ENCODE data around the gene HELLS. TPM values are rescaled to one million over a fixed set of nuclear protein-coding genes. Genes with fewer than 3 reads are reported as not detected.

HELLS gene
- total and polyA plus RNA-seq, 10 of the 15 experiments (the other 5 are each of a cell fraction or from before 2014, with no cell fraction given) = 33.9 to 159 (median 123) TPM

DNA sequence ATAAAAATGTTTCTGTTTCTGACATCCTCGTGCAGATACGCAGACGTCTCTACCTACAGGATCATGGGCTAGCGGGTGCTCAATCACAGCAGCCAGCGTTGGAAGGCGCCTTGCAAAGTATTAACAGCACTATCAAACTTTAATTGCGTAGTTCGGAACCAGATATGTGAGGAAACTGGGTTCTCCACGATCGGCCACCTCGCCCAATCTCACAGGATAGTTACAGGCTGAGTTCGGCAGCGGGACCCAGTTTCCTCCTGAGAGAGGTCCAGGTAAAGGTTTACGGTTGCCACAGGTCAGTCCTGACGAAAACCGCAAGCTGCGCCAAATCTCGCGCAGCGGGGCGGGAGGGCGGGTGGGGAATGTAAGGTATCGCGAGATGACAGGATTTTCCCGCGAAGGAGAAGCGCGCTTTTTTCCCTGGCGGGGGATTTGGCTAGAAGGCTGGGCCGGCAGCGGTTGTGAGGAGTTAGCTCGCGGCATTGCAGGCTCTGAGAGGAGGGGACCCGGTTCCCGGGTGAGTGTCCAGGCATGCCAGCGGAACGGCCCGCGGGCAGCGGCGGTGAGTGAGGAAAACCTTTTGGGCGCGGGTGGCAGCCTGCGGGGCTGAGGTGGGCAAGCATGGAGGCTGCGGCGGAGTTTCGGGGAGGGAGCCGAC is at the start of gene HELLS (continued):
- no peak for TF ChIP-seq MAX (IDR thresholded peaks at IDR 0.05; ENCODE audit: low read depth, low read length)
- no peak for TF ChIP-seq ASH2L (IDR thresholded peaks at IDR 0.05; ENCODE audit: borderline replicate concordance, low read depth)
- TF ChIP-seq CEBPB (IDR thresholded peaks at IDR 0.05; ENCODE audit: borderline replicate concordance in 1 of 2, low read depth in 2 of 2, low read length in 2 of 2) = no peak
- 0 out of 2 replicates have a peak, but pooled peaks have one; percentile 12 for TF ChIP-seq TCF3 (IDR thresholded peaks at IDR 0.05; ENCODE audit: borderline replicate concordance, insufficient read depth, low read depth, low read length)
- TF ChIP-seq RUNX3 (IDR thresholded peaks at IDR 0.05; ENCODE audit: low read length) = peak; percentile 83
- TF ChIP-seq JUND (IDR thresholded peaks at IDR 0.05; ENCODE audit: low read depth, low read length) = no peak
- TF ChIP-seq FOS (IDR thresholded peaks at IDR 0.05; ENCODE audit: borderline replicate concordance, extremely low read depth, insufficient read length) = no peak
- no peak; the same call in 1 of the 2 replicates for TF ChIP-seq ZBED1 (IDR thresholded peaks at IDR 0.05; ENCODE audit: borderline replicate concordance)
- no peak for TF ChIP-seq RAD21 (IDR thresholded peaks at IDR 0.05; ENCODE audit: insufficient read depth, low read depth, low read length)
- TF ChIP-seq MTA2 (IDR thresholded peaks at IDR 0.05; ENCODE audit: low read depth) = no peak
- TF ChIP-seq, protein P1, sequence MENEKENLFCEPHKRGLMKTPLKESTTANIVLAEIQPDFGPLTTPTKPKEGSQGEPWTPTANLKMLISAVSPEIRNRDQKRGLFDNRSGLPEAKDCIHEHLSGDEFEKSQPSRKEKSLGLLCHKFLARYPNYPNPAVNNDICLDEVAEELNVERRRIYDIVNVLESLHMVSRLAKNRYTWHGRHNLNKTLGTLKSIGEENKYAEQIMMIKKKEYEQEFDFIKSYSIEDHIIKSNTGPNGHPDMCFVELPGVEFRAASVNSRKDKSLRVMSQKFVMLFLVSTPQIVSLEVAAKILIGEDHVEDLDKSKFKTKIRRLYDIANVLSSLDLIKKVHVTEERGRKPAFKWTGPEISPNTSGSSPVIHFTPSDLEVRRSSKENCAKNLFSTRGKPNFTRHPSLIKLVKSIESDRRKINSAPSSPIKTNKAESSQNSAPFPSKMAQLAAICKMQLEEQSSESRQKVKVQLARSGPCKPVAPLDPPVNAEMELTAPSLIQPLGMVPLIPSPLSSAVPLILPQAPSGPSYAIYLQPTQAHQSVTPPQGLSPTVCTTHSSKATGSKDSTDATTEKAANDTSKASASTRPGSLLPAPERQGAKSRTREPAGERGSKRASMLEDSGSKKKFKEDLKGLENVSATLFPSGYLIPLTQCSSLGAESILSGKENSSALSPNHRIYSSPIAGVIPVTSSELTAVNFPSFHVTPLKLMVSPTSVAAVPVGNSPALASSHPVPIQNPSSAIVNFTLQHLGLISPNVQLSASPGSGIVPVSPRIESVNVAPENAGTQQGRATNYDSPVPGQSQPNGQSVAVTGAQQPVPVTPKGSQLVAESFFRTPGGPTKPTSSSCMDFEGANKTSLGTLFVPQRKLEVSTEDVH (IDR thresholded peaks at IDR 0.05; ENCODE audit: low read depth, partially characterized antibody) = peak; percentile 83
- TF ChIP-seq EGR1 (IDR thresholded peaks at IDR 0.05; ENCODE audit: borderline replicate concordance in 1 of 2, low read depth in 2 of 2, low read length in 2 of 2) = 0 out of 3 replicates have a peak, but pooled peaks of 1 of the 2 experiments have one; percentile 0
- TF ChIP-seq FOXM1 (IDR thresholded peaks at IDR 0.05; ENCODE audit: low read depth, low read length) = no peak
- no peak for TF ChIP-seq PRDM15 (CRISPR knock-in tag; IDR thresholded peaks at IDR 0.05)
- TF ChIP-seq ESRRA (IDR thresholded peaks at IDR 0.05; ENCODE audit: low read length) = no peak
- no peak for TF ChIP-seq SUZ12 (IDR thresholded peaks at IDR 0.05; ENCODE audit: unreplicated experiment)
- TF ChIP-seq TCF12 (IDR thresholded peaks at IDR 0.05; ENCODE audit: low read depth, low read length) = 0 out of 2 replicates have a peak, but pooled peaks have one; percentile 31
- TF ChIP-seq NKRF (conservative IDR thresholded peaks at IDR 0.05) = peak; percentile 92
- no peak for TF ChIP-seq DPF2 (IDR thresholded peaks at IDR 0.05)
- TF ChIP-seq, protein P2, sequence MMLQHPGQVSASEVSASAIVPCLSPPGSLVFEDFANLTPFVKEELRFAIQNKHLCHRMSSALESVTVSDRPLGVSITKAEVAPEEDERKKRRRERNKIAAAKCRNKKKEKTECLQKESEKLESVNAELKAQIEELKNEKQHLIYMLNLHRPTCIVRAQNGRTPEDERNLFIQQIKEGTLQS (IDR thresholded peaks at IDR 0.05; ENCODE audit: borderline replicate concordance, extremely low read depth, low read depth, low read length) = no peak

Measured in GM12878 (cell line).